Cardiac fibroblast (primary cell): Measurements from ENCODE around the gene FHL1.
A peak's percentile ranks its signal among the peaks of the same experiment; 100 is the strongest.
"Not testable (repeated sequence)": the region's sequence is repeated elsewhere in the genome, so short reads cannot be mapped to it uniquely, and the experiment has no call there.

ENCODE experiments used
- DNase-seq, 2 donors: peaks; one replicate each; pipeline versions ENCODE4 v3.0.0 to v3.0.0-alpha.2; 2010; ENCODE audit warnings: low read depth in 2 of 2
- H3K4me3 ChIP-seq, 2 donors: replicated peaks in 1 of 2; 1 replicate in 1 of 2; 2 replicates in 1 of 2; pipeline ENCODE4 v1.5.1; 2011; ENCODE audit warnings: low read depth in 2 of 2, low read length in 2 of 2, mild to moderate bottlenecking in 2 of 2, moderate library complexity in 1 of 2
- CTCF ChIP-seq: IDR thresholded peaks from one replicate; pipeline ENCODE4 v1.5.1; 2011; ENCODE audit warnings: low read depth, mild to moderate bottlenecking, low read length, inconsistent platforms

The FHL1 gene

GRCh38 chrX:136166221-136166855, 19.0 kb downstream of the FHL1 start:
- DNase-seq: peak; percentile 61 to 67
- peak; percentile 43 for TF ChIP-seq CTCF
- H3K4me3 ChIP-seq: no peak overlapping the region

- not testable (repeated sequence) for H3K4me3 ChIP-seq, DNase-seq
Measured at GRCh38 chrX:136167989-136168388, 20.7 kb downstream of the FHL1 start.

GRCh38 chrX:136168929-136169735, 21.8 kb downstream of the FHL1 start:
- peak; percentile 81 to 91 for DNase-seq
- TF ChIP-seq CTCF: no peak
- H3K4me3 ChIP-seq: no peak overlapping the region

GRCh38 chrX:136170139-136170800, 22.9 kb downstream of the FHL1 start:
- TF ChIP-seq CTCF: peak; percentile 29
- peak; percentile 55 to 72 for DNase-seq
- H3K4me3 ChIP-seq: no peak overlapping the region

GRCh38 chrX:136171420-136171819, 24.1 kb downstream of the FHL1 start:
- DNase-seq: no peak
- no peak for TF ChIP-seq CTCF
- no peak overlapping the region for H3K4me3 ChIP-seq

GRCh38 chrX:136176399-136176825, 29.1 kb downstream of the FHL1 start:
- no peak overlapping the region for H3K4me3 ChIP-seq
- DNase-seq: peak; percentile 92 to 93
- TF ChIP-seq CTCF: no peak

GRCh38 chrX:136179133-136179532, 31.8 kb downstream of the FHL1 start:
- DNase-seq: no peak

More at GRCh38 chrX:136179133-136179532, 31.8 kb downstream of the FHL1 start:
- no peak overlapping the region for H3K4me3 ChIP-seq
- TF ChIP-seq CTCF: no peak
